Measurements from ENCODE around the gene PRRC2A. TPM values are rescaled to one million over a fixed set of nuclear protein-coding genes. Genes with fewer than 3 reads are reported as not detected.

The PRRC2A gene
- total RNA-seq, 1 experiment from 2014 or later = 509 TPM

GRCh38 chr6:31629014-31629413, 8.5 kb downstream of the PRRC2A start:
- Mint-ChIP-seq H3K4me1 (ENCODE audit: low read depth, unreplicated experiment) (peaks cover 8% of the 10 kb centered on the region), H3K9me3 (ENCODE audit: low read depth, unreplicated experiment) (no peaks in the 10 kb centered on the region), H3K27ac (ENCODE audit: unreplicated experiment) (no peak overlapping the region), H3K36me3 (ENCODE audit: insufficient read depth, unreplicated experiment) (peaks cover 100% of the 10 kb centered on the region), H3K27me3 (ENCODE audit: unreplicated experiment) (no peaks in the 10 kb centered on the region), H3K4me3 (ENCODE audit: low read depth, unreplicated experiment) (no peak overlapping the region)
- no peak for TF ChIP-seq CTCF (IDR thresholded peaks at IDR 0.05; ENCODE audit: unreplicated experiment)
- BruUV-seq (replicated peaks) = no TSS peak
- CTCF ChIA-PET = no interaction called here
- intact Hi-C loops (cut with micrococcal nuclease; ENCODE audit: unreplicated experiment) = no loop called here
- no peak for DNase-seq

- Mint-ChIP-seq H3K27me3 (ENCODE audit: unreplicated experiment) (no peaks in the 10 kb centered on the region), H3K9me3 (ENCODE audit: low read depth, unreplicated experiment) (no peaks in the 10 kb centered on the region), H3K36me3 (ENCODE audit: insufficient read depth, unreplicated experiment) (peaks cover 100% of the 10 kb centered on the region), H3K27ac (ENCODE audit: unreplicated experiment) (peak overlapping the region; percentile 23), H3K4me3 (ENCODE audit: low read depth, unreplicated experiment) (no peak overlapping the region), H3K4me1 (ENCODE audit: low read depth, unreplicated experiment) (peaks cover 8% of the 10 kb centered on the region)
- no peak for DNase-seq
- TF ChIP-seq CTCF (IDR thresholded peaks at IDR 0.05; ENCODE audit: unreplicated experiment) = no peak
- intact Hi-C loops (cut with micrococcal nuclease; ENCODE audit: unreplicated experiment) = no loop called here
- no TSS peak for BruUV-seq (replicated peaks)
- CTCF ChIA-PET = no interaction called here
Observed at GRCh38 chr6:31630177-31630934, 9.8 kb downstream of the PRRC2A start.

GRCh38 chr6:31631209-31631608, 10.7 kb downstream of the PRRC2A start:
- DNase-seq = no peak
- CTCF ChIA-PET = no interaction called here
- TF ChIP-seq CTCF (IDR thresholded peaks at IDR 0.05; ENCODE audit: unreplicated experiment) = no peak
- Mint-ChIP-seq H3K27ac (ENCODE audit: unreplicated experiment) (peak overlapping the region; percentile 23), H3K27me3 (ENCODE audit: unreplicated experiment) (no peaks in the 10 kb centered on the region), H3K9me3 (ENCODE audit: low read depth, unreplicated experiment) (no peaks in the 10 kb centered on the region), H3K36me3 (ENCODE audit: insufficient read depth, unreplicated experiment) (peaks cover 100% of the 10 kb centered on the region), H3K4me1 (ENCODE audit: low read depth, unreplicated experiment) (peaks cover 8% of the 10 kb centered on the region), H3K4me3 (ENCODE audit: low read depth, unreplicated experiment) (no peak overlapping the region)
- BruUV-seq (replicated peaks) = TSS peak; percentile 14
- intact Hi-C loops (cut with micrococcal nuclease; ENCODE audit: unreplicated experiment) = no loop called here

- H3K36me3 Mint-ChIP-seq (ENCODE audit: insufficient read depth, unreplicated experiment) = peaks cover 100% of the 10 kb centered on the region
- no peak overlapping the region for H3K4me3 Mint-ChIP-seq (ENCODE audit: low read depth, unreplicated experiment)
- BruUV-seq (replicated peaks) = no TSS peak
- CTCF ChIA-PET = no interaction called here
- H3K9me3 Mint-ChIP-seq (ENCODE audit: low read depth, unreplicated experiment) = no peaks in the 10 kb centered on the region
- peak overlapping the region; percentile 45 for H3K27ac Mint-ChIP-seq (ENCODE audit: unreplicated experiment)
- TF ChIP-seq CTCF (IDR thresholded peaks at IDR 0.05; ENCODE audit: unreplicated experiment) = no peak
- DNase-seq = no peak
- peaks cover 8% of the 10 kb centered on the region for H3K4me1 Mint-ChIP-seq (ENCODE audit: low read depth, unreplicated experiment)
- intact Hi-C loops (cut with micrococcal nuclease; ENCODE audit: unreplicated experiment) = no loop called here
- H3K27me3 Mint-ChIP-seq (ENCODE audit: unreplicated experiment) = no peaks in the 10 kb centered on the region
Observed at GRCh38 chr6:31631681-31632278, 11.3 kb downstream of the PRRC2A start.

All from Calu3 (cell line).